Fibroblast of skin of scalp (primary cell): ENCODE measurements around the gene NUP210.
"Not testable (repeated sequence)": the region's sequence is repeated elsewhere in the genome, so short reads cannot be mapped to it uniquely, and the experiment has no call there.

Experiments used
- DNase-seq: peaks from one replicate; pipeline ENCODE4 v3.0.0-alpha.2; 2013

The NUP210 gene

GRCh38 chr3:13405614-13406013, 14.5 kb downstream of the NUP210 start:
- no peak for DNase-seq

DNA sequence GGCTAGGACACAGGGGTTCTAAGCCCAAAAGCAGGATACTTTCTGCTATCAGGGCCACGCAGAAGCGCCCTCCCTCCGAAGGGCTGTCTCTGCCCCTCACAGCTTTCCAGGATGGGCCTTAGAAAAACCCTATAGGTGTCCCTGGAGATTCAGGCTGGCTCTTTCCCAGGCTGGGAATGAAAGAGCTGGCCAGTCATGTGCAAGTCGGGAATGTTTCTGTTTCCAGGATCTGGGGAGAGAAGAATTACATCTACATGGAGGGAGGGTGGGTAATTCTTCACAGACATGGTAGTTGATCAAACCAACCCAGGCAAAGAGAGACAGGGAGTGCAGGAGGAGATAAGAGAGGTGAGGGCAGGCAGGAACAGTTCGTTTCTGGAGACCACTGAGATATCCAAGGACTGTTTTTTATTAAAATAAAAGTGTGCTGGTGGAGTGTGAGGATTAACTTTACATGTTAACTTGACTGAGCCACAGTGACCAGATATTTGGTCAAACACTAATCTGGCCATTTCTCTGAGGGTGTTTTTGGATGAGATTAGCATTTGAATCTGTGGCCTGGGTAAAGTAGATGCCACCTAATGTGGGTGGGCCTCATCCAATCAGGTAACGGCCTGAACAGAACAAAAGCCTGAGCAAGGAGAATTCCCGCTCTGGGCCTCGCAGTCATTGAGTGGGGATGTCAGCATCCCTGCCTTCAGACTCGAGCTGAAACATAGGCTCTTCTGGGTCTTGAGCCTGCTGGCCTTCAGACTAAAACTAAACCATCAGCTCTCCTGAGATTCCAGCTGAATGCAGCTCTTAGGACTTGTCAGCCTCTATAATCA, 15.3 kb downstream of the NUP210 start:
- no peak for DNase-seq

- DNase-seq: no peak
These were observed 16.3 kb downstream of the NUP210 start for GRCh38 chr3:13403847-13404246.

- no peak for DNase-seq
These were observed 16.8 kb downstream of the NUP210 start for GRCh38 chr3:13403213-13403819.

DNA sequence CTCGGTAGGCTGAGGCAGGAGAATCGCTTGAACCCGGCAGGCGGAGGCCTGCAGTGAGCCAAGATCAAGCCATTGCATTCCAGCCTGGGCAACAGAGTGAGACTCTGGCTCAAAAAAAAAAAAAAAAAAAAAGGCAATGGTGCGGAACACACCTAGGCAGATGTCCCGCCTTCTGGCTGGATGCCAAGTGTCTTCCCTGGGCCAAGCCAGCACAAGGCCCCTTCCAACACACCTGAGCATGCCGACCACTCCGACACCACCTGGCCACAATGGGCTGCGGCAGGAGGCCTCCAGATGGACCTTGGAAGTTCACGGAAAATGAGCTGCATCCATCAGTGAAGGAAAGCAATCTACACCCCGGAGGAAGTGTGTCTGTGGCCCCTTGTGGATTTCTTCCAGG, 19.0 kb downstream of the NUP210 start:
- DNase-seq: no peak

DNA sequence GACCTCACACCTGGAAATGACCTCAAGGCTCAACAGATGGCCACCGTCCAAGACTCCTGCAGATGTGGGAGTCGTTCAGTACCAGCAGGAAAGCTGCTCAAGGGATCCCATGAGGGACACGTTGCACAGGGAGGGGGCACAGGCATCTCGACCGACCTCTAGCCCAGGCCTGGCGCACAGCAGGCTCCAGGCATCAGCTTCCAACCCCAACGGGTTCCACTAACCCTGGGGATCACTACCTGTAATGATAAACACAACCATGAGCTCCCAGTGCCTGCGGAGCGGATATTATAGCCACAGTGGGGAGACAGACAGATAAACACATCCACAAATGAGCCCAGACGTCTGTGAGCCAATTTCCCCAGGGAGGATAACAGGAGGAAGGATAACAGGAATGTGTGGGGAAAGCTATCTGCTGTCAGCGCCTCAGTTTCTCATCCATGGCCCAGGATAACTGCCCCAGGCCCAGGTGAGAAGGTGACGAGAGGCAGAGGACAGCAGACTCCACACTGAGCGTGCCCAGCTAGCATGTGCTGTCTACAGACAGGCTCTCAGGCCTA, 19.9 kb downstream of the NUP210 start:
- DNase-seq: no peak

DNA sequence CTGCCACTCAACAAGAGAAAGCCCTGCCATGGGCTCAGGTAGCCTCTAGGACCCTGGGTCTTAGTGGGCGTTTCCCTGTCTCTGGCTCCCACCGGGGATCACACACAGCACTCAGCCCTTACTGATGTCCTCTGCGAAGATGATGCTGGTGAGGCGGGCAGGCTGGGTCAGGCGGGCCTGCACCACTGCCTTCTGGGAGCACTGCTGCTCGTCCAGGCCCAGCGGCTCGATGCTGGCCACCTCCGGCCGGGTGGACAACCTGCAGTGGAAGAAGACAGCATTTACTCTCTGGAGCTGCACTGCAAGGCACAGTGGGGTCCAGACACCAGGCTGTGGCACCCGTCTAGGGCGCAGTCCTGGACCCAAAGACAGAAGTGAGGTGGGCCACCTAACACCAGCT, 20.5 kb downstream of the NUP210 start:
- DNase-seq: no peak

- no peak for DNase-seq
These were observed 22.8 kb downstream of the NUP210 start for GRCh38 chr3:13397316-13397715.

DNA sequence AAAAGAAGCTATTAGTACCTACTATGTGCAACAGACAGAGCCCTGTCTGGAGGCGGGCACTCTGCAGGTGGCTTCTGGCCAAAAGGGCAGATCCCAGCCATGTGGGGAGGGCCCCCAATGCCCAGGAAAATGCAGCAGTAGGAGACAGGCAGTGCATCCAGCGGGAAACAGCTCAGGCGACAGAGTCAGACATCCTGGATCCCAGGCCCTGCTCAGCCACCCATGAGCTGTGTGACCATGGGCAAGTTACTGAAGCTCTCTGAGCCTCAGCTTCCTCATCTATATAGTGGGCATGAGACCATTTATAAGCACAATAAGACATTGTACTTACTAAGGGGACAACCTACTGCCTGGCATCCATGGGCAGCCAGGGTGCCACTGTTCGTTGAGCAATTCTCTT, 25.8 kb downstream of the NUP210 start:
- no peak for DNase-seq

DNA sequence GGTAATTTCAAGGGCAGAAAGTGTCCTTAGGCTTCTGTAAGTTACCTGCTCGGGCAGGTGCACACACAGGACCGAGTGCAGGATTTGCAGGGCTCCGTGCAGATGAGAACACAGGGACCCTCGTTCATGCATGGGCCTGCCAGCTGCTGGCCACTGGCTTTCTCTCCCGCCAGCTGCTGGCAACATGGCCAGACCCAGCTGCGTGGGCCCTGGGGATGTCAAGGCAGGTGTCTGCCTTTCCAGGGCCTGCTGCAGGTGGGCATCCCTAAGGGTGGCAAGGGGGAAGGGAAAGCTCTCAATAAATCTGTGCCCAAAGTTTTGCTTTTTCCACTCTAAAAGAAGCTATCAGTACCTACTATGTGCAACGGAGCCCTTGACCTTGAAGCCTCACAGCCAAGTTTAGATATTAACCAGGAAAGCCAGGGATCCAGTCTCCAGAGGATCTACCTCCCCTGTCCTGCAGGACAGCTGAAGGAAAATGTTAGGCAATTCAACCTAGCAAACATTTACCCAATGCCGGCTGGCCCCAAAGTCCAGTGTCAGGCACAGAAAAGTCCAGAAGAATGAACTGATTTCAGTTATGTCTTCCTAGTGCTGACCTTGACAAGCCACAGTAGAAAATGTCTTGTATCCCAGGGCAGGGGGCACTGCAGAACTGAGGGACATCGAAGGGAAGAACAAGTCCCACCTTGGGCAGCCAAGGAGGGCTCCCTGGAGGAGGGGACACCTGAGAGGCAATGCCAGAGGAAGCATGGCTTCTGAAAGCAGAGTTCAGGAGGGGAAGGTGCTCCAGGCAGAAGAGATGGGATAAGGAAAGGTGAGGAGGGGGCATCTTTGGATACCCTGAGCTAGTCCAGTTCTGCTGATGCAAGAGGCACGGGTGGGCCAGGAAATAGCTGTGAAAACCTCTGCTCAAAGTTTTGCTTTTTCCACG, 26.4 kb downstream of the NUP210 start:
- DNase-seq: no peak

- DNase-seq: no peak
These were observed 28.8 kb downstream of the NUP210 start for GRCh38 chr3:13391308-13391707.

- no peak for DNase-seq
These were observed 30.7 kb downstream of the NUP210 start for GRCh38 chr3:13389378-13389777.

- no peak for DNase-seq
These were observed 31.3 kb downstream of the NUP210 start for GRCh38 chr3:13388816-13389215.

- DNase-seq: no peak
These were observed 34.7 kb downstream of the NUP210 start for GRCh38 chr3:13385373-13385965.

DNA sequence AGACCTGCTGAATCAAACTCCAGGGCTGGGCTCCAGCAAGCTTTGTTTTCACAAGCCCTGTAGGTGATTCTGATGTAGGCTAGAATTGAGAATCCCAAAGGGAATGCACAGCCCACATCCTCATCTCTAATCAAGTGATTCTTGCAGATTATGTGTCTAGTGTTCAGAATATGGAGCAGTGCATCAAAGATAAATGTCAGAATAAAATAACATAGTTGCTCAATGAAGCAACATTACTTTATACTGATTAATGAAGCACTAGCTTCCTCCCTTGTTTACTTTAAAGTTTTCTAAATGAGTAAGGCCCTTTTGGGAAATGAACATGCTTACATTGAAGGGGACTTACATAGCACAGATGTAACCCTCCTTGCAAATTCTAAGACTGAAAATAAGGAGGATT, 39.2 kb downstream of the NUP210 start:
- DNase-seq: peak; percentile 6

- peak; percentile 80 for DNase-seq
These were observed 40.8 kb downstream of the NUP210 start for GRCh38 chr3:13379201-13379830.

DNA sequence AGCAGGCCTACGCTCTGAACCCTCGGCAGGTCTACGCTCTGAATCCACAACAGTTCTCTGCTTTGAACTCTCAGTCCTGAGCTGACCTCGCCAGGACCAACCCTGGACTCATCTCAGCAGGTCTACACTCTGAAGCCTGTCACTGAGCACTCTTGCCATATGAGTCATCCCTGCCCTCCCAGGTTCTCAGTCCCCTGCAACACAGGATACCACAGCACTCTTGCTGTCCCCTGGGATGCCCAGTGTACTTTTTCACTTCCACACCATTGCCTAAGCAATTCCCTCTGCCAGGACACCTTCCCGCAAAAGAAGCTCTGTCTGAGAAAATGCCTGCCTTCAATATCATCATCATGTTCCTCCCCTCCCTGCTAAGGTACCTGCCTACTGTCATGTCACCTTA, 42.0 kb downstream of the NUP210 start:
- DNase-seq: peak; percentile 47

GRCh38 chr3:13377741-13378140, 42.4 kb downstream of the NUP210 start:
- DNase-seq: not testable (repeated sequence)

DNA sequence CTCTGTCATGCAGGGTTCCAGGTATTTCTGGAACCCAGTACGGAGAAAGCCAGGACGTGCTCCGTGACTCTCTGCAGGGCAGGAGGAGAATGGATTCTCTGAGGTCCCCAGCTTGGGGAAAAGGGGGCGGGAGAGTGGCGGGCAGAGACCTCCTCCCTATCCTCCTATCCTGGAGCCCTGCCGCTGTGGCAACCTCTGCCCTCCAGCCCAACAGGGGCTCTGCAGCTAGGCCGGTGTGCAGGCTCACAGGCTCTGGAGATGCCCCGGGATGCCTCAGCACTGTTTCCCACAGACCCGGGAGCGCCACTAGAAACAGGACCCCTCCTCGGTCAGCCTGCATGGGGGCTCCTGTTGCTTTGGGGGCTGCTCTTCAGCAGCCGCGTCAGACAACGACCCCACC, 43.1 kb downstream of the NUP210 start:
- no peak for DNase-seq

DNA sequence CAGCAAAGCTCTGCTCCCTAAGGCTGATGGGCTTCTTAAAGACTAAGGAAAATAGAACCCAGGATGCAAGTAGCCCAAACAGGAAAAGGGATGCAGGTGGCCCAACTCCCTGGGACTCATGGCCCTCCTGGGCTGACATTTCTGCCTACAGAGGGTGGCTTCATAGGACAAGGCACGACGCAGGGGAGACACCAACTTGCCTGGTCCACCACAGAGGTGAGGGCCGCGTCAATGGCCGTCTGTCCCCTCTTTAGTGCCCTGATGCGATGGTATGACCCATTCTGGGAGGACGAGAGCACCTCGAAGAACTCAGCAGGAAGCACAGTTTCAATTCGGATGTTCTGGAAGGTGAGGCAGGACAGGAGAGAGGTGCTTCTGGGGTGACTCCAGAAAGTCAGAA, 44.0 kb downstream of the NUP210 start:
- DNase-seq: no peak

- DNase-seq: no peak
These were observed 44.7 kb downstream of the NUP210 start for GRCh38 chr3:13375464-13375863.

DNA sequence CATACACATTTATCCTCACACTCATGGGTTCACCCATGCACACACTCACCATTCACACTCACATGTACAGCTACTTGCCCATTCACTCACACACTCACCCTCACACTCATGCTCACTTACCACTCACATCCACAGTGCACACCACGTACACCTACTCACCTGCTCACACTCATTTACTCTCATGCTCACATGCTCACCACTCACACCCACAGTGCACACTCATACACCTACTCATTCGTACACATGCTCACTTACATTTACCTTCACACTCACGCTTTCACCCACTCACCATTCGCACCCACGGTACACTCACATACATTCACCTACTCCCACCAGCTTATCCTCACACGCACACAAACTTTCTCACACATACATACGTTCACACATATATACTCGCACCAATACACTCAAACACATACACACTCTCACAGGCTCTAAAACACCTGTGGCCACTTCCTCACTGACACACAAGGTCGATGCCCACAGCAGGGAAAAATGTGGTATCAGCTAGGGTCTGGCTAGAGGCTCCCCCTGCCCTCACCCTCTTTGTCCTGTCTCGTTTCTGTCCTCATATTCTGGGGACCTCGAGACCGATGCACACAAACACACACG, 46.0 kb downstream of the NUP210 start:
- no peak for DNase-seq
